Esophagus squamous epithelium (tissue), 4 donors: ENCODE results near the gene RPEL1.

Experiments
- POLR2A ChIP-seq, 4 donors: fragments of 450-650 bp; IDR thresholded peaks; one replicate each; pipeline ENCODE4 v1.6.1; 2017; ENCODE audit warnings: antibody characterized with exemption in 4 of 4, mild to moderate bottlenecking in 4 of 4, moderate library complexity in 3 of 4
- TF ChIP-seq, protein P1 (sequence below), 6 experiments: fragments of 450-650 bp in 4 of 6; fragments of 200-600 bp in 2 of 6; sonication (generic) in 2 of 6; IDR thresholded peaks; one replicate each; pipeline ENCODE4 v1.5.1; 2016 to 2019; ENCODE audit warnings: antibody characterized with exemption in 6 of 6, mild to moderate bottlenecking in 4 of 6, moderate library complexity in 4 of 6

- TF ChIP-seq, protein P1, sequence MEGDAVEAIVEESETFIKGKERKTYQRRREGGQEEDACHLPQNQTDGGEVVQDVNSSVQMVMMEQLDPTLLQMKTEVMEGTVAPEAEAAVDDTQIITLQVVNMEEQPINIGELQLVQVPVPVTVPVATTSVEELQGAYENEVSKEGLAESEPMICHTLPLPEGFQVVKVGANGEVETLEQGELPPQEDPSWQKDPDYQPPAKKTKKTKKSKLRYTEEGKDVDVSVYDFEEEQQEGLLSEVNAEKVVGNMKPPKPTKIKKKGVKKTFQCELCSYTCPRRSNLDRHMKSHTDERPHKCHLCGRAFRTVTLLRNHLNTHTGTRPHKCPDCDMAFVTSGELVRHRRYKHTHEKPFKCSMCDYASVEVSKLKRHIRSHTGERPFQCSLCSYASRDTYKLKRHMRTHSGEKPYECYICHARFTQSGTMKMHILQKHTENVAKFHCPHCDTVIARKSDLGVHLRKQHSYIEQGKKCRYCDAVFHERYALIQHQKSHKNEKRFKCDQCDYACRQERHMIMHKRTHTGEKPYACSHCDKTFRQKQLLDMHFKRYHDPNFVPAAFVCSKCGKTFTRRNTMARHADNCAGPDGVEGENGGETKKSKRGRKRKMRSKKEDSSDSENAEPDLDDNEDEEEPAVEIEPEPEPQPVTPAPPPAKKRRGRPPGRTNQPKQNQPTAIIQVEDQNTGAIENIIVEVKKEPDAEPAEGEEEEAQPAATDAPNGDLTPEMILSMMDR (IDR thresholded peaks at IDR 0.05), result no peak
- no peak for TF ChIP-seq POLR2A (IDR thresholded peaks at IDR 0.05)
These were observed 8.4 kb downstream of the RPEL1 start for GRCh38 chr10:103254113-103254512.
